Calu3 (cell line): Measurements from ENCODE around the gene TNIK. TPM values are rescaled to one million over a fixed set of nuclear protein-coding genes. Genes with fewer than 3 reads are reported as not detected.

ENCODE experiments used
- BruUV-seq: library from RNA; stranded (reverse); fragments of 400-500 nt; replicated peaks from 2 replicates; lab custom pipeline; 2021; lab: Mats Ljungman, UMichigan
- CTCF ChIA-PET: fragments of 300-600 bp; sonication (Branson Sonifier 250); formaldehyde crosslinking; loops from one replicate; lab custom pipeline; 2022; ENCODE audit warnings: antibody characterized with exemption; lab: Charles Lee
- DNase-seq: peaks from one replicate; pipeline ENCODE4 v3.0.0; 2022
- H3K27ac Mint-ChIP-seq: one replicate; pipeline ENCODE4 v1.8.0; 2022; ENCODE audit warnings: mixed read lengths; ENCODE audit not compliant: unreplicated experiment
- H3K27me3 Mint-ChIP-seq: one replicate; pipeline ENCODE4 v1.8.0; 2022; ENCODE audit warnings: mixed read lengths; ENCODE audit not compliant: unreplicated experiment
- H3K36me3 Mint-ChIP-seq: one replicate; pipeline ENCODE4 v1.8.0; 2022; ENCODE audit warnings: mild to moderate bottlenecking, moderate library complexity, mixed read lengths; ENCODE audit not compliant: insufficient read depth, unreplicated experiment
- H3K4me1 Mint-ChIP-seq: one replicate; pipeline ENCODE4 v1.8.0; 2022; ENCODE audit warnings: mild to moderate bottlenecking, low read depth, mixed read lengths; ENCODE audit not compliant: unreplicated experiment
- H3K4me3 Mint-ChIP-seq: one replicate; pipeline ENCODE4 v1.8.0; 2022; ENCODE audit warnings: mild to moderate bottlenecking, low read depth, moderate library complexity, mixed read lengths; ENCODE audit not compliant: unreplicated experiment
- H3K9me3 Mint-ChIP-seq: one replicate; pipeline ENCODE4 v1.8.0; 2022; ENCODE audit warnings: low read depth, mixed read lengths; ENCODE audit not compliant: unreplicated experiment
- intact Hi-C: fragments of 100-400 bp; cut with micrococcal nuclease; formaldehyde crosslinking; loops from one replicate; pipeline ENCODE4 v1.10.0; 2022; ENCODE audit not compliant: unreplicated experiment
- total RNA-seq: library from RNA; stranded (reverse); gene quantifications from 2 replicates; pipeline ENCODE4 v1.2.3, GENCODE V29; 2022
- TF ChIP-seq, protein P1 (sequence below): fragments of 200-600 bp; IDR thresholded peaks from one replicate; pipeline ENCODE4 v1.8.0; 2022; ENCODE audit warnings: antibody characterized with exemption; ENCODE audit not compliant: unreplicated experiment

Gene TNIK
- total RNA-seq, 1 experiment from 2014 or later, result 19.7 TPM

DNA sequence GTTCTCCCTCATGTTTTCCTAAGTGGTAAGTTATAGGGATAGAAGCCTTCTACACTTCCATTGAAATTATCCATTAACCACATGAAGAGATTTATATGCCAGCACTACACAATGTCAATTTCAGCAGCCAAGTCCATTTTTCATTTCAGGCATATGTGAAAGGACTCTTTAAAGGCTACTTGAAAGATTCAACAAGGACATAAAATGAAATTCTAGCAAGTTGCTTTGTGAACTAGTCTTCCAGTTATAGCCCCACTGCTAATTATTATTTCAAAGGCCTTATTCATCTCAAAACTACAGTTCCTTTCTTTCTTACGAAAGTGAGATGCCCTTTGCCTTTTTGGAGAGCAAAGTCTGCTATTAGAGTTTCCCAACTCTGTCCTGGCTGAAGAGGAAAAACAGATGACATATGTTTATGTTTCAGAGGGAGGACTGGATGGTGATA lies 367.7 kb downstream of the TNIK start:
- DNase-seq, result no peak
- no TSS peak for BruUV-seq
- Mint-ChIP-seq H3K27me3 (no peaks in the 10 kb centered on the region), H3K9me3 (no peaks in the 10 kb centered on the region), H3K27ac (no peak overlapping the region), H3K4me3 (no peak overlapping the region), H3K4me1 (peaks cover 13% of the 10 kb centered on the region), H3K36me3 (no peaks in the 10 kb centered on the region)
- CTCF ChIA-PET, result no interaction called here
- TF ChIP-seq, protein P1, sequence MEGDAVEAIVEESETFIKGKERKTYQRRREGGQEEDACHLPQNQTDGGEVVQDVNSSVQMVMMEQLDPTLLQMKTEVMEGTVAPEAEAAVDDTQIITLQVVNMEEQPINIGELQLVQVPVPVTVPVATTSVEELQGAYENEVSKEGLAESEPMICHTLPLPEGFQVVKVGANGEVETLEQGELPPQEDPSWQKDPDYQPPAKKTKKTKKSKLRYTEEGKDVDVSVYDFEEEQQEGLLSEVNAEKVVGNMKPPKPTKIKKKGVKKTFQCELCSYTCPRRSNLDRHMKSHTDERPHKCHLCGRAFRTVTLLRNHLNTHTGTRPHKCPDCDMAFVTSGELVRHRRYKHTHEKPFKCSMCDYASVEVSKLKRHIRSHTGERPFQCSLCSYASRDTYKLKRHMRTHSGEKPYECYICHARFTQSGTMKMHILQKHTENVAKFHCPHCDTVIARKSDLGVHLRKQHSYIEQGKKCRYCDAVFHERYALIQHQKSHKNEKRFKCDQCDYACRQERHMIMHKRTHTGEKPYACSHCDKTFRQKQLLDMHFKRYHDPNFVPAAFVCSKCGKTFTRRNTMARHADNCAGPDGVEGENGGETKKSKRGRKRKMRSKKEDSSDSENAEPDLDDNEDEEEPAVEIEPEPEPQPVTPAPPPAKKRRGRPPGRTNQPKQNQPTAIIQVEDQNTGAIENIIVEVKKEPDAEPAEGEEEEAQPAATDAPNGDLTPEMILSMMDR, result no peak
- intact Hi-C loops, result no loop called here

GRCh38 chr3:171090321-171090720 lies 369.9 kb downstream of the TNIK start:
- no peak overlapping the region for H3K4me3 Mint-ChIP-seq
- H3K27me3 Mint-ChIP-seq, result no peaks in the 10 kb centered on the region
- H3K27ac Mint-ChIP-seq, result no peak overlapping the region
- TF ChIP-seq, protein P1, result no peak
- no peaks in the 10 kb centered on the region for H3K9me3 Mint-ChIP-seq
- intact Hi-C loops, result no loop called here
- CTCF ChIA-PET, result interaction anchor here (1.0 to 1.5 kb wide), 2 partner anchors 12 to 126 kb away, joined by 4 to 5 read pairs; no protein-coding TSS in a partner anchor
- BruUV-seq, result no TSS peak
- H3K36me3 Mint-ChIP-seq, result no peaks in the 10 kb centered on the region
- peaks cover 13% of the 10 kb centered on the region for H3K4me1 Mint-ChIP-seq
- no peak for DNase-seq

GRCh38 chr3:171088964-171089754 lies 371.0 kb downstream of the TNIK start:
- intact Hi-C loops, result no loop called here
- CTCF ChIA-PET, result interaction anchor here (0.6 to 1.1 kb wide), 5 partner anchors 30 to 1648 kb away, joined by 3 to 4 read pairs (median 3); no protein-coding TSS in a partner anchor
- H3K4me3 Mint-ChIP-seq, result no peak overlapping the region

DNA sequence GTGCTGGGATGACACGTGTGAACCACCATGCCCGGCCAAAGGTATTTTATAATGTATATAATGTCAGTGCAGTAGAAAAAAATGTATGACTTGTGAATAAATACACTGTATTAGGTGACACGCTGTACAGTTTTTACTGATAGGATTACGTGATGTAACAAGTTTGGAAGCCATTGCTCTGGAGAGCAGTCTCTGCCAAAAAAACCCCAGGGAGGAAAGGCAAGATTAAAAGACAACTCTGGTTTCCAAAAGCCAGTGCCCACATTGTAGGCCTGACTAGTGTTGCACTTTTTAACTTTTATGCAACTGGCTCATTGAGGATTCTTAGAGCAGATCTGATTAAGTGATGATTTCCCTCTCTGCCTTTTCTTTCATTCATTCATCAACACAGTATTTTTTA lies 371.7 kb downstream of the TNIK start:
- peaks cover 13% of the 10 kb centered on the region for H3K4me1 Mint-ChIP-seq

More at GRCh38 chr3:171088964-171089754, 371.0 kb downstream of the TNIK start:
- no peak overlapping the region for H3K27ac Mint-ChIP-seq
- no peaks in the 10 kb centered on the region for H3K27me3 Mint-ChIP-seq
- H3K9me3 Mint-ChIP-seq, result no peaks in the 10 kb centered on the region
- BruUV-seq, result no TSS peak
- no peak for DNase-seq
- TF ChIP-seq, protein P1, result no peak
- peaks cover 13% of the 10 kb centered on the region for H3K4me1 Mint-ChIP-seq
- no peaks in the 10 kb centered on the region for H3K36me3 Mint-ChIP-seq

More for the DNA sequence above, 371.7 kb downstream of the TNIK start:
- Mint-ChIP-seq H3K27me3 (no peaks in the 10 kb centered on the region), H3K36me3 (no peaks in the 10 kb centered on the region), H3K27ac (no peak overlapping the region), H3K9me3 (no peaks in the 10 kb centered on the region), H3K4me3 (no peak overlapping the region)
- intact Hi-C loops, result no loop called here
- no TSS peak for BruUV-seq
- TF ChIP-seq, protein P1, result no peak
- CTCF ChIA-PET, result interaction anchor here (1.1 kb wide), 1 partner anchor 29 kb away, joined by 3 read pairs; no protein-coding TSS in a partner anchor
- DNase-seq, result no peak
